Spinal cord (tissue), 10 donors: ENCODE data around the gene SLC34A1. TPM values are rescaled to one million over a fixed set of nuclear protein-coding genes. Genes with fewer than 3 reads are reported as not detected.

ENCODE experiments used
- DNase-seq, 6 donors: peaks; one replicate each; pipeline versions ENCODE4 v3.0.0 to v3.0.0-alpha.2; 2013 to 2015; ENCODE audit warnings: low spot score in 6 of 6, low read depth in 4 of 6
- H3K27ac ChIP-seq: one replicate; pipeline ENCODE4 v1.5.1; 2013; ENCODE audit warnings: low read depth, low read length, control low read depth
- H3K27me3 ChIP-seq: one replicate; pipeline ENCODE4 v1.6.1; 2013; ENCODE audit warnings: low read length; ENCODE audit not compliant: control insufficient read depth, insufficient read depth
- H3K36me3 ChIP-seq: one replicate; pipeline ENCODE4 v1.6.1; 2013; ENCODE audit warnings: low read length; ENCODE audit not compliant: control insufficient read depth, insufficient read depth
- H3K4me1 ChIP-seq: one replicate; pipeline ENCODE4 v1.6.1; 2013; ENCODE audit warnings: low read length; ENCODE audit not compliant: control insufficient read depth, insufficient read depth
- H3K4me3 ChIP-seq: one replicate; pipeline ENCODE4 v1.5.1; 2013; ENCODE audit warnings: low read depth, low read length, control low read depth
- H3K9me3 ChIP-seq: one replicate; pipeline ENCODE4 v1.6.1; 2013; ENCODE audit warnings: low read length; ENCODE audit not compliant: control insufficient read depth, insufficient read depth
- WGBS: methylation state at CpG from one replicate; pipeline ENCODE4 v1.1.5; 2013; ENCODE audit warnings: missing lambda C conversion rate; ENCODE audit not compliant: insufficient coverage; 5-methylcytosine and 5-hydroxymethylcytosine counted together
- polyA plus RNA-seq, 2 donors: library from polyadenylated mRNA; unstranded; fragments of 120-200 nt; gene quantifications; one replicate each; pipeline ENCODE4 v1.2.1, GENCODE V29; 2013; ENCODE audit not compliant: insufficient read length in 2 of 2
- total RNA-seq, 2 donors: library from RNA; depleted of rRNA in 1 of 2; stranded (reverse); fragments of 120-200 nt in 1 of 2; fragments of >200 nt in 1 of 2; gene quantifications; one replicate each; pipeline versions ENCODE4 v1.2.3 to v1.2.4, GENCODE V29; 2013 to 2014
- donor health status: healthy.

SLC34A1 gene
- total and polyA plus RNA-seq, 4 donors = 0.68 to 1.2 TPM; not detected in 2

DNA sequence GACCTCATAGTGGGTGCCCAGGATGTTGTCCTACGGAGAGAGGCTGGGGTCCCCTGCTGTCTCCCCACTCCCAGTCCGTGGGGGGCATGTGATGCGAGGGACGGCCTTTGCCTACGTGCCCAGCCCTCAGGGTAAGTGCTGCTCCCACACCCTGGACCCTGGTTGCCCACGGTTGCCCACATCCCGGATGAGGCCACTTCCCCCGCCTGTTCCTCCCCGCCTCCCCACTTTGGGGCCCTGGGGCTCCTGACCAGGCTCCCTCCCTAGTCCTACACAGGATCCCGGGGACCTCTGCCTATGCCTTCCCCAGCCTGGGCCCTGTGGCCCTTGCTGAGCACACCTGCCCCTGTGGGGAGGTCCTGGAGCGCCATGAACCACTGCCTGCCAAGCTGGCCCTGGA lies 1.5 kb downstream of the SLC34A1 start:
- no peaks in the 10 kb centered on the region for H3K36me3 ChIP-seq
- H3K27ac ChIP-seq = no peak overlapping the region
- no peaks in the 10 kb centered on the region for H3K9me3 ChIP-seq
- no peak for DNase-seq
- no peak overlapping the region for H3K4me3 ChIP-seq
- peaks cover 21% of the 10 kb centered on the region for H3K4me1 ChIP-seq
- 68% methylated on average over 11 of the region's 11 CpGs for WGBS
- peaks cover 6% of the 10 kb centered on the region for H3K27me3 ChIP-seq

GRCh38 chr5:177386542-177386941 lies 2.3 kb downstream of the SLC34A1 start:
- Histone ChIP-seq H3K27me3 (peaks cover 6% of the 10 kb centered on the region), H3K36me3 (no peaks in the 10 kb centered on the region), H3K9me3 (no peaks in the 10 kb centered on the region), H3K4me1 (peaks cover 28% of the 10 kb centered on the region), H3K27ac (no peak overlapping the region), H3K4me3 (no peak overlapping the region)
- WGBS = 79% methylated on average over 8 of the region's 8 CpGs
- DNase-seq = no peak

DNA sequence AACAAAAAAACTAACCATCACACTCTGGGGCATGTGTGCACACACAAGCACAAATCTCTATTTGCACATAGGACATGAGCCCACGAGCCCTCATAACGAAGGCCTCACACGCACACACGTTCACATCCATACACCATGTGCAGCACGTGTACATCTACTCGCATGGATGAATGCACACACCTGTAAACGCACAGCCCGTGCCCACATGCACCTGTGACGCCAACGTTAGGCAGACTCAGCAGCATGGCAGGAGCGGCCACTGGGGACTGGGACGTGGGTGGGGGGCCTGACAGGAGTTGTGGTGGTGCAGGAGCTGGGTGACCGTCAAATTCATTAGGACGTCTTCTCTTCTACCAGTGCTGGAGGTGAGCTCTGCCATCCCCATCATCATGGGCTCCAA lies 3.2 kb downstream of the SLC34A1 start:
- H3K27ac ChIP-seq = no peak overlapping the region
- H3K27me3 ChIP-seq = peaks cover 6% of the 10 kb centered on the region
- DNase-seq = no peak
- no peak overlapping the region for H3K4me3 ChIP-seq
- whole genome bisulfite sequencing = 92% methylated on average over 10 of the region's 14 CpGs
- no peaks in the 10 kb centered on the region for H3K36me3 ChIP-seq
- H3K4me1 ChIP-seq = peaks cover 26% of the 10 kb centered on the region
- H3K9me3 ChIP-seq = no peaks in the 10 kb centered on the region

- Histone ChIP-seq H3K36me3 (no peaks in the 10 kb centered on the region), H3K27me3 (peaks cover 6% of the 10 kb centered on the region), H3K4me3 (no peak overlapping the region), H3K9me3 (no peaks in the 10 kb centered on the region), H3K4me1 (peaks cover 19% of the 10 kb centered on the region), H3K27ac (no peak overlapping the region)
- no peak for DNase-seq
- 90% methylated on average over 8 of the region's 10 CpGs for WGBS
Observed at GRCh38 chr5:177388521-177389052, 4.4 kb downstream of the SLC34A1 start.

DNA sequence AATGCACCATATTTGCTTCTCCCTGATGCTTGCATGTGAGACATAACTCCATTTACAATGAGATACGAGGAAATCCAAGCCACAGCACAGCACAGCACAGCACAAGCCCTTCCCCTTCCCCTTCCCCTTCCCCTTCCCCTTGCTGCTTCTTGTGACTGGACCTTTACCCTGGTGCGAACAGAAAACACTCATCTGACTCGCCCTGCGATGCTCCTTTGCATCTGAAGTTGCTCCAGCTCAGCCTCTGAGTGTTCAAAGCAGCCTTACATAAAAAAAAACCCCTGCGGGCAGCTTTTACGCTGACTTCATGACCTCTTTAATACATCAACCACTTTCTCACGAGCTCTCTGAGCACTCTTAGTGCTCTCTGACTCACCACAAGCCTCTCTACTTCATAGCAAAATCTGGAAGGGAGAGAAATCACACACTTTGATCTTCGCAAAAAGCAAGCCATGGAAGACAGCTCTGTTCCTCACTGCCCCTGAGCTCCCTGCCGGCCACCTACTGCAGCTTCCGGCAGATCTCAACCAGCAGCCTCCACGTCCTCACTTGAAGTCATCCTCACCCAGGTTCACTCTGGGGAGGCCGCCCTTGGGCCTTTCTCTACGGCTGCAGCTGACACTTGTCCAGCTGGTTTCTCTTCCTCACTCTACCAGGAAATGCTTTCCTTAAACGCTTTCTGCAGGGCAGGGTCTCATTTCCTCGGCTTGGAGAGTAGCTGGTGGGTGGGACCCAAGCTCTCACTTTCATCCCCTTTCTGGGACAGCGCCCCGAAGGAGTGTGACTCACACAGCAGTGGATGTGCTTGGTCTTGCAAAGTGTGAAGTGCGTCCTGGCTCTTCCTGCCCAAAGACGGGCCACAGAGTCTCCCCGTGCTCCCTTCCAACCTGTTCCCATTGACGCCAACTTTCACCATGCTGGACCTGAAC lies 5.3 kb downstream of the SLC34A1 start:
- Histone ChIP-seq H3K36me3 (no peaks in the 10 kb centered on the region), H3K9me3 (no peaks in the 10 kb centered on the region), H3K4me3 (no peak overlapping the region), H3K27ac (no peak overlapping the region), H3K4me1 (peaks cover 19% of the 10 kb centered on the region), H3K27me3 (peaks cover 6% of the 10 kb centered on the region)
- DNase-seq = no peak
- 65% methylated on average over 20 of the region's 21 CpGs for WGBS

DNA sequence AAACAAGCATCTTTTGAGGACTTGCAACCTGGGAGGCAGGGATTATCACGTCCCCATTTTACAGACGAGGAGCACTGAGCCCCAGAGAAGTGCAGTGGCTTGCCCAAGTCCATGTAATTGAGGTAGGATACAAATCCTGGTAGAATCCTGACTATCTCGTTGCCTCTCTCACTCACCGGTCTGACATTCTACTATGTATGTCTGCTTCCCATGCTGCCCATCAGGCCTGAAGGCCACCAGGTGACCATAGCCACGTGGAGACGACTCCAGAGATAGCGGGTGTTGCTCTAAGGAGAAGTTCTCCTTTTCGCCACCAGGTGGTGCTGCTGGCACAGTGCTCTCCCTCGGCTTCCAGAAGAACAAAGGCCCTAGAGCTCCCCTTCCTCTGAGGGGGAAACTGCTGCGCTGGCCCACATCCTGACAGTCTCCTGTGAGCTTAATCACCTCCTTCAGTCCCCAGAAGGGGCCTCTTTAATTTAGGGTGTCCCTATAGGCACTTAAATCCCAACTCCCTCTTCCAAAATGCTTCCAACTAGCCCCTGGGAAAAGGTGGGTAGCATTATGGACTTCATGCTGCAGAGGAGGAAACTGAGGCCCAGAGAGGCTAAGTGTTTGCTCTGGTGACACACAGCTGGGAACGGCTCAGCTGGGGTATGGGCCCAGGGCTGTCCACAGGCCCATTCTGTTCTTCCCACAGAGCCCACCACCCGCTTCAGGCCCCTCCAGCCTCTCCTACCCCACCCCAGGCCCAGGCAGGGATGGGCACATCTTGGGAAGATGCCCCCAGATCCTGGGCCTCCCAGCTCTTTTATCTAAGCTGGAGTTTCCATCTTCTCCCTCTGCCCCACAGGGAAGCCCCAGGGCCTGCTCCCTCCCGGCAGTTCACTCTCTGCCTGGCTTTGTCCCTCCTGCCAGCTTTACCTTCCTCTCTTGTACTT lies 6.4 kb downstream of the SLC34A1 start:
- peaks cover 19% of the 10 kb centered on the region for H3K4me1 ChIP-seq
- H3K4me3 ChIP-seq = no peak overlapping the region
- H3K9me3 ChIP-seq = no peaks in the 10 kb centered on the region
- H3K27ac ChIP-seq = no peak overlapping the region
- H3K36me3 ChIP-seq = no peaks in the 10 kb centered on the region
- H3K27me3 ChIP-seq = peaks cover 6% of the 10 kb centered on the region
- peak in 3 of 6 donors; percentile 79 to 97 (median 95) for DNase-seq
- 42% methylated on average over 8 of the region's 13 CpGs for WGBS

DNA sequence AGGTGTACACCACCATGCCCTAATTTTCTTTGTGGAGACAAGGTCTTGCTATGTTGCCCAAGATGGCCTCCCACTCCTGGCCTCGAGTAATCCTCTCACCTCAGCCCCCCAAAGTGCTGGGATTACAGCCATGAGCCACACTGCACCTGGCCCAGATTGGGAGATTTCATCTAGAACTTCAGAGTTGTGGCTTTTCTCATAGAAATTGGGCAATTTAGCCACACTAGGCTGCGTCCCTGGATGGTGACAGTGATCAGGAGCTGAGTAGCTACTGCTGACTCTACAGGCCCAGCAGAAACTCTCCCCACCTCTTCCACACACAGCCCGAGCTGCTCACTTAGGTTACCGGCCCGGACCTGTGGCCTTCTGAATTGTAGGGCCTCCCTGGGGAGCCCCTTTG lies 8.5 kb downstream of the SLC34A1 start:
- peaks cover 14% of the 10 kb centered on the region for H3K27me3 ChIP-seq
- H3K9me3 ChIP-seq = no peaks in the 10 kb centered on the region
- H3K4me3 ChIP-seq = no peak overlapping the region
- 57% methylated on average over 4 of the region's 5 CpGs for WGBS
- H3K27ac ChIP-seq = no peak overlapping the region
- DNase-seq = no peak
- no peaks in the 10 kb centered on the region for H3K36me3 ChIP-seq
- H3K4me1 ChIP-seq = peaks cover 19% of the 10 kb centered on the region

DNA sequence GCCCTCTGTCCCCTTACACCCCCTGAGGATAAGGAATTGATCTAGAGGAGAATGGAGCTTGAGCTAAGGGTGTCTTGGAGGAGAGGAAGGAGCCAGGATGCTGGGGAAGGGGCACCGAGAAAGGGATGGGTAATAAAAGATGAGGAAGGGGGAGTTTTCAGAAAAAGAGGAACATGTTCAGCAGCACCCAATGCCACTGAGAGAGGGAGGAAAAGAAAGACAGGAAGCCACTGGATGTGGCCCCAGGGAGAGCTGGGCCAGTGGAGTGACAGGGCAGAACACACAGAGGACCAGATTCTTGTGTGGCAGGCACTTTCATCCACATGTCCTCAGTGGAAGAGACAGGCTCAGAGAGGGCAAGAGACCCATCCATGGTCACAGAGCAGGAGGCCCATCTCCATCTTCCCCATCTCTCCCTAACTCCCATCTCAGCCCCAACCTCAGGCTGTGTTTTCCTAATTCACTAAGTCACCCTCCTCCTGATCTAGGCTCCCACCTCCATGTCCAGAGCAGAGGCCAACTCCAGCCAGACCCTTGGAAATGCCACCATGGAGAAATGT lies 9.1 kb downstream of the SLC34A1 start:
- WGBS = 47% methylated on average over 1 of the region's 1 CpG
- Histone ChIP-seq H3K27ac (no peak overlapping the region), H3K27me3 (peaks cover 19% of the 10 kb centered on the region), H3K4me3 (no peak overlapping the region), H3K4me1 (peaks cover 19% of the 10 kb centered on the region), H3K36me3 (no peaks in the 10 kb centered on the region), H3K9me3 (no peaks in the 10 kb centered on the region)
- DNase-seq = no peak

DNA sequence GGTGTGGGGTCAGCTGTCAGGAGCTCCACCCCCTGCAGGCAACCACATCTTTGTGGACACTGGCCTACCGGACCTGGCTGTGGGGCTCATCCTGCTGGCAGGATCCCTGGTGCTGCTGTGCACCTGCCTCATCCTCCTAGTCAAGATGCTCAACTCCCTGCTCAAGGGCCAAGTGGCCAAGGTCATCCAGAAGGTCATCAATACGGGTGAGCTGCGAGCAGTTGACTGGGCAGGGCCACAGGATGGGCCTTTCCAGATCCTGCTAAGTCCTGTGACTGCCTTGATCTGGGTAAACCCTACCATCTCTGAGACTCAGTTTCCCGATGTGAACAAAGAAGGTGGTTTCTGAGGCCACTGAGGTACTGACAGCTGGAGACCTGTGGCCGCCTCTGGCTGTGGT lies 9.8 kb downstream of the SLC34A1 start:
- no peak for DNase-seq
- no peaks in the 10 kb centered on the region for H3K36me3 ChIP-seq
- 82% methylated on average over 5 of the region's 5 CpGs for WGBS
- no peaks in the 10 kb centered on the region for H3K9me3 ChIP-seq
- H3K27ac ChIP-seq = no peak overlapping the region
- H3K27me3 ChIP-seq = peaks cover 23% of the 10 kb centered on the region
- H3K4me3 ChIP-seq = no peak overlapping the region
- peaks cover 19% of the 10 kb centered on the region for H3K4me1 ChIP-seq
